GM21786 (cell line): ENCODE measurements around the gene BCL6.

Source experiments
- ATAC-seq: cut with Tn5 transposase; IDR thresholded peaks from one replicate; pipeline ENCODE4 v1.9.1; 2021; ENCODE audit not compliant: unreplicated experiment

The BCL6 gene

DNA sequence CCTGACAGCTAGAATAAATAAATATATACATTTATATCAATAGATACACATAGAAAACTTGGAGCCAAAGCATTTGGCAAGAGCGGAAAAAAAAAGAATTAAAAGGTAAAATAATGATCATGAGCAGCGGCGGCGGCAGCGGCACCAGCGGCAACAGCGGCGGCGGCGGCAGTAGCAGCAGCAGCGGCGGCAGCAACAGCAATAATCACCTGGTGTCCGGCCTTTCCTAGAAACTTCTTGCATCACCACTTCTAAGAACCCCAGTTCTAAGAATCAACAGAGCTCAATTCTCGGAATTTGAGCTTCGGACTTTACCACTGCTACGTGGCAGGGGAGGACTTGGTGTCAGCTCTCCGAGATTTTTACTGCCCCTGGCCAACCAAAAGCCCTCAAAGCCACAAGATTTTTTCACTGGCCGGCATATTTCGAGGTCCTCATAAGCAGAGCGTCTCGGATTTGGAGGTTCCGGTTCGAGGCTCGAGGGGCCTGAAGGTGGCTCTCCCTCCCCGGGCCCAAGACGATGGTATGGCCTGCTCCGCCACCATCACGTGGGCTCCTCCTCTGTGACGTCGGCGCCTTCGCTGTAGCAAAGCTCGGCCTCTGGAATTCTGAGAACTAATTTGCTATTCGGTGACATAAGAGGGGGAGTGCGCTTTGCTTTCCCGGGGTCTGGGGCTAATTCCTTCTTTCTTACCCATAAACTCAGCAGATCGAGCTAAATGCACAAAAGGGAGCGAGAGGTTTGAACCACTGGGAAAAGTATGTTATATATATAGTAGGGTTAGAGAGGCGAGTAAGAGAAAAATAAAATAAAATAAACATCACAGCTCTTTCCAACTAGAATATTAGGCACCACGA is at the start of gene BCL6:
TSS of gene BCL6 (minus strand) at position 268 of the 858 bp plus-strand sequence. CDS start 11,775 bp downstream, outside the sequence.
- ATAC-seq, result peak; percentile 66

DNA sequence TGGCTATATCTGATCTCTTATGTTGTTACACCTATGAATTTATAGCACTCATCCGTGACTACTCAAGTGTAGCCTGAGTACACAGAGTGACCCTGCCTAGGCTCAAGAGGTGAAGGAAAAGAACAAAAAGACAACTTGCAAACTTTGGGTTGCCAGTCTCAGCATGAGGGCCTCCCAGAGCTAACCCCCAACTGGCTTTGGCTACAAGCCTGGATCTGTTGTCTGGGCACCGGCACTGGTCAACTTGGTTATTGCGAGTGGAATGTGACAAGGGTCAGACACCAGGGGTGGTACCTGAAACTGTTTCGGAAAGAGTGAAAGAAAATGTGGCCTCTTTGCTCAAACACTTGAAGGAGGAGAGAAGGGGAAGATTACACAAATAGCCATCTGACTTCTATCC is 49.5 kb upstream of the BCL6 start:
- no peak for ATAC-seq

DNA sequence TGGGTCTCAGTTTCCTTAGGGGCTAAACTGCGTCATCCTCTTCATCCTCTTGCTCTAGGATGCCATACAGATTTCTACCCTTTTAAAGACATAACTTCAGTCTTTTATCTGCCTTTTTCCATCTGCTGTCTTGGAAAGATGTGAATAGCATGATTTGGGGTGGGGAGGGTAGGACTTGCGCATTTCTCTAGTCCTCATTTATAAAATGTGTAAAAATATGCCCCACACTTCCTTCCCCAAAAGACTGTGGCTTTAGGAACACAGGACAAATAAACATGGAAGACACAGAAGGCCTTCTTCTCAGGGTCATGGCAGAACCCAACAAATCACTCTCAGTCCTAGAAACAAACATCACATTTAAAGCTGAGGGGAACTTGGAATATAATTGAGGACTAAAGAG is 48.4 kb upstream of the BCL6 start:
- ATAC-seq, result no peak

DNA sequence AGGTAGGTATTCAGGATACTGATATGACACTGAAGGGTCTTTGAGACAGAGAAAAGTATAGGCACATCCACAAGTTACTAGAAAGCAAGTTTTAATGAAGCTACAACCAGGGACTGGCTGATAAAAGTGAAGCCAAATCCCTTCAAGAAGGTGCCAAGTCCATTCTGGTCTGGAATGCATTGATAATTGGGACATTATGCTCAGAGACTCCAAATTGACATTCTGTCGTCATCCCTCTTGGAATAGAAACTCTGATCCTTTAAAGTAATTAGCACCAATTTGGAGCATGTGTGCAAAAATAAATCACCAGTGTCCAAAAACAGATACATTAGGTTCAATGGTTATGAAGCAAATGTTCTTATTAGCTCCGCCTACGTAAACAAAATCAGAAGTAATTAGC is 47.3 kb upstream of the BCL6 start:
- no peak for ATAC-seq

DNA sequence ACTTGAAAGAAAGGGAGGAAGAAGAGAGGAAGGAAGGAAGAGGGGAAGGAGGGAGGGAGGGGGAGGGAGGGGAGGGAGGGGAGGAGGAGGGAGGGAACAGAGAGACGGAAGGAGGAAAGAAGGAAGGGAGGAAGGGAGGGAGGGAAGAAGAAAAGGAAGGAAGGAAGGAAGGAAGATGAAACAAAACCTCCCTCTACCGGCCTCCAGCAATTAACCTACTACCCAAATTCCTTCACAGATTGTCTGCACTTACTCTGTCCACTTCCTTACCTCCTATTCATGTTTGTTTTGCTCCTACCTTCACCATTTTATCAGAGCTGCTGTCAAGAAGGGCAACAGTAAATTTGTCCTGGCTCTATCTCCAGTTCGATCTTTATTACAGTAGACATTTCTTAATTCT is 44.6 kb upstream of the BCL6 start:
- no peak for ATAC-seq

DNA sequence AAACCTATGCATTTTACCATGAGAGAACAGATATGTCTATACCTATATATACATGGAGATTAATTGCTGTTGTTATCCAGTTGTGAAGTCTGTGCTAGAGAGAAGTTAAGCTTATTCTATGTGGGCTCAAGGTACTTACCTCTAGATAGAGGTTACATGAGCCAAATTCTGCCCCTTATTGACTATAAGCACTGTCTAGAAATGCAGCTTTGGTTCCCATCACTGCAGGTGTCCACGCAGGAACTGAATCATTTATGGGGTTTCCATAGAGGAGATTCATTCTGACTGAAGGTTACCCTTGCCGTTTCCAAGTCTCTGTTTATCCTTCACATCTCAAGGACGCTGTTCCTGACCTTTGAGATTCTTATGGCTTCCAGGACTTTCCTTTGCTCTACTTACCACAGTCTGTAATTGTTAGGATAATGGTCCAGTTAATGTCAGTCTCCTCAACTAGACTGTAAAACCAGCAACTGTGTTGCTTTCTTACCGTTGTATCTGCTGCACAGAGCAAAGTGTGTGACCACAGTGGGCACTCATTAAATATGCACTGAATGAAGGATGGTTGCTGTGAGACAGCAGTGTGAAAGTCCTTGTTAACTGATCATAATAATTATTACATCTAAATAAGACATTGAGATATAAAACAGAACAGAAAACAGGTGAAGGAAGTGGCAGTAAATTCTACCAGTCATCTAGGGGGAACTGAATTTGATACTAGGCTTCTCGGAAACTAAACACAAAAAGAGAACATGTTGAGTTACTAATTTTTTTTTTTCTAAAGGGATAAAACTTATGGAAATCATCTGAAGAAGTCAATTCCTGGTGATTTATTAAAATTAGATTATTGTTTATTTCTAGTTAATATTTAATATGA is 44.0 kb upstream of the BCL6 start:
- ATAC-seq, result no peak

DNA sequence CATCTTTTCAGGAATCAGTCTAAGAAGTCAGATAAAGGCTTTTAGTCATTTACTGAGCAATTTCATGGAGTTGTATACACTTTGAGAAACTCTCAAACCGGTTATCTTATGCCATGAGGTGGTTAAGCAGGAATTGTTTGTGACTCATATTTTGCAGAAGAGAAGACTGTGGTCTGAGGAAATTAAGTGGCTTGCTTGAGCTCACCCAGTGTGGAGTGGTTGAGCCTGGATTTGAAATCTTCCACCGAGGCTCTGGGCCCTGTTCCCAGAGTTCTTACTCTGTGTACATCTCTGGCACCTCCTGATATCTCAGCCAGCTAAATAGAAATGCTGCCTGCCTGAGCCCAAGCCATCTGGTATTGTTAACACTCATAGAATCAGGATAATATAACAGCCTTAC is 37.8 kb upstream of the BCL6 start:
- ATAC-seq, result no peak

DNA sequence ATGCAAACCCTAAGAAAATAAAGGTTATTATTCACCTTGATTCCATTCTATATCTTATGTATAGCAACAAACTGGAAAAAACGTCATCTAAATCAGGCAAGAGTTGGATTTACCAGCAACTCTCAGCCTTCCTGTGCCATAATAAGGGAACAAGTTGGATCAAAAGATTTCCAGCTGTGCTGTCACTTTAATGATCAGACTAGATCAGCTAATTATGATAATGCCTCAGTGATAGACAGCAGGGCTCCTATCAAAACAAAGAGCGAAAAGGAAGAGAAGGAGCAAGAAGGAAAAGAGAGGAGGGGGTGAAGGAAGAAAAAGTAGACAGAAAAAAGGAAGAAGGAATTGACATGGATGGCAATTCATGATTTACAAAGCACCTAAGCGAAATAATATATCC is 36.7 kb upstream of the BCL6 start:
- no peak for ATAC-seq

DNA sequence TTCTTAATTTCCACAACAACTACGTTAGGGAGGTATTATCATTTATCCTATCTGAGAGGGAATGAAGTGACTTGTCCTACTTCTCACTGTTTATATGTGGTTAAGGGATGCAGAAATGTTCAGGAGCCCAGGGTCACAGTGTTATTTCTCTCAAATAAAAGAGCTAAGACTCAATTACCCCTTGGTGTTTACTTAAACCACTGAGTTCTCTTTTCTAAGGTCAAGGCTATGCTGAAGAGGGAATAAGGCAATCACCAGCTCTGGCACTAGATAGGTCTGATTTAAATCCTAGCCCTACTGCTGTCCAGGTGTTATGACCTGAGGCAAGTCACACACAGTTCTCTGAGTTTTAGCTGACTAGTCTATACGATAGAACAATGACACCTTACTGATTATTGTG is 35.7 kb upstream of the BCL6 start:
- no peak for ATAC-seq

DNA sequence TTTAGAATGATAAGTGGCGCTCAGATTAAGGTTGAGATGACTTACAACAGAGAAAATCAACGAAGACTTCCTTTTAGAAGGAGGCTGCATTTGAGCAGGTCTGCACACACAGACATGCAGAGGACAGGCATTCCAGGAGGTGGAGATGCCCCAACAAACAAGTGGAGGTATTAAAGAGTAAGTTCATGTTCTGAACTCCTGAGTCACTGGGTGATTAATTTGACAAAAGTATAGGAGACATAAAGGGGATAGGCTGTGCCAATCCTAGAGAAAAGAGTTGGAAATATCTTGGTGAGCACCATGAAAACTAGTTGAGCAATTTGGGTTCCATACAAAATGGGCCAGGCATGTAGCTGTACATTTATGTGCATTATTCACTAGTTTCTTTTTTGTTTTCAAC is 33.5 kb upstream of the BCL6 start:
- no peak for ATAC-seq

DNA sequence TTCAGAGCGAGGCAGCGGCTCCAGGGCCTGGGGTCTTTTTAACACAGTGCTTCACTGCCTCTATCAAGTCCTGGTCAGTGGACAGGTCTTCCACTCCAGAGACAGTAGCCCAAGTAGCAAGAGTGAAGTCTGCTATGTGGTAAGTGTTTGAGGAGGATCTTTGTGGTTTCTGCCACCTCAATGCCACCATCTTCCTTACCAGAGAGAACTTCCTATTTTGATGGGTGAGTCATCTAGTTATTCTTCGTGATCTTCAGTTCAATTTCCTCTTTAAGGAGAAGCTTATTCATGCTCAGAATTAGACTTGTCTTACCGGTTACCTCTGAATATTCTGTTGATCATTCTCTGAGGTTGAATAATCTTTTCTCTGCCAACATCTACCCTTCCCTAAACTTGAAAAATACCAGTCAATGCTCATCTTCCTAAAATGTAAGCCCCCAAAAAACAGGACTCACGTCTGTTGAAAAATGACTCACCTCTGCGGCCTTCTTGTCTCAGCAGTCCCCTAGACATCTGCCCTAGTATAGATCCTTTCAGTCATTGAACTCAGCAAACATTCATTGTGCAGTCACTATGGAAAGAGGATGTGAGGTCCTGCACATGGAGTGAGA is 32.2 kb upstream of the BCL6 start:
- no peak for ATAC-seq

DNA sequence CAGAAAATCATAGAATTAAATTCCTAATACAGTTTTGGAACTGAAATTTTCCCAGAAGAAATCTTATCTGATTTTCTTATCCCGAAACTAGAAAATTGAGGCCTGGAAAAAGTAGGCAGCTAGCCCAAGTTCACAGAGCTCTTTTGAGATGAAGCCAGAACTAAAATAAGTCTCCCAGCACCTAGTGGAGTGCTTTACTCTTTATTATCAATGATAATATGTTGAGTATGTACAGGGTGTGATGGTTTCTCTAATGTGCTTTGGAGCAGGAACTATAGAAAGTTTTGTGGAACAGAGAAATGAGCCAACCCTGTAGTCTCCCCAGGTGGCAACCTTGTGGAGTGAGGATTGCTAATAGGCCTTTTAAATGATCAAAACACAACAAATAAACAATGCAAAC is 30.3 kb upstream of the BCL6 start:
- no peak for ATAC-seq

DNA sequence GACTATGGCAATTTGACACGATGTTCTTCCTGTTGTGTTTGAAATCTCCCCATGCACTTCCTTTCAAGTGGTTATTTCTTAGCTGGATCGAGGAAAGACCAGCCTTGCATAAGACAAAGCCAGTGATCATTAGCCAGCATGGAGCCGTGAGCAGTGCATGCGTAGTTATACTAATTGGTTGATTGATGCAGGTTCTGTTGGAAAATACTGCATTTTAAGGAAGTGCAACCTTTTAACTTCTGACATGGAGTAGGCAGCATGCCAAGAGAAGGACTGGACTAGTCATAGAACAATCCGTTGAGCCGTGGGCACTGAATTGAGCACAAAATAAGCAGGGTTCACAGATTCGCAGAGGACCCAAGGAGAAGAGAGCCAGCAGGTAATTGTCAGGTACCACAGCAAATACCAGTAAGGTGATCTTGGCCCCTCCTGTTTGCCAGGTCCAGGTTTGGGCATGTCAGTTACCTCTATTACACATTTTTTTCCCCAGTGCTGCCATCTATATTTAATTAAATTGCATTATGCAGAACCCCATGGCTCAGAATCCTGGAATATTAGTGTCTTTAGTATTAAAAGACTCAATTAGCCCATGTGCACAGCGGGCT is 29.0 kb upstream of the BCL6 start:
- ATAC-seq, result no peak

DNA sequence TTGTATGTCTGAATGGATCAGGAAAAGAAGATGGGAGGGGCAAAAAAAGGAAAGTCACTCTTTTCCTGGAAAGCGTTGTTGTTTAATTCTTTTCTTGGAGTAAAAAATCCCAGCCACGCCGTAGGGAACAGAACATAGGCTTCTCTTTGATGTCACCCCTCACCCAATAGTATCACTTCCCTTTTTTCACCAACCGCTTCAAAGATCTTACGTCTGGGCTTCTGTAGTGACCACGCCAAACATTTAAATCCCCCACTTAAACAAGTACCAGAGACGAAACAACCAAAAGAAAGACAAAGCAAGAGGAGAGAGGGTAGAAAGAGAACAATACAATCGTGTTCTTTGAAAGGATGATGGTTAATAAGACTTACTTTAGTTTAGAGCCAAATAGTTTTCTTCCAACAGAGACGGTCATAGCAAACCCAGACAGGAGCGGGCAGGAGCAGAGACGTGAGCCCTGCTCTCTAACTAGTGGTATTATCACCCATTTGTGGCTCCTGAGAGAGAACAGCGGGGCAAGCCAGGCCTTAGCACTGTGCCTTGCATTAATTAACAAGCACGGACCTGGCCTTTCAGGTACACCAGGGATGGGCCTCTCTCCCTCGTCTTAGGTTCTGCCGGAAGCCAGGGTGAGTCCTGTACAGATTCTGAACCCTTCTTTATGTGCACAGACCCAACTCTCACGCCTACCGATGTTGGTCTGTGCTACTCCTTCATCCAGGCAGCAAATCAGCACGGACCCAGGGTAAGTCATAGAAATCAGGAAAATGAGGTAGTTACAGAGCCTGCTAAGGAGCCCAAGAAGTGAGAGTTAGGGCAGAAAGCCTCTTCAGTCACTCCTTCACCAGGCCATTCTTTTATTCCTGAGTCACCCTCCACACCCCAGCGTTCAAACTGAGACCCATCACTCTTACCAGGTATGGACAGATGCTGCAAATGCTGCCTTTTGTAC is 28.2 kb upstream of the BCL6 start:
- peak; percentile 75 for ATAC-seq

DNA sequence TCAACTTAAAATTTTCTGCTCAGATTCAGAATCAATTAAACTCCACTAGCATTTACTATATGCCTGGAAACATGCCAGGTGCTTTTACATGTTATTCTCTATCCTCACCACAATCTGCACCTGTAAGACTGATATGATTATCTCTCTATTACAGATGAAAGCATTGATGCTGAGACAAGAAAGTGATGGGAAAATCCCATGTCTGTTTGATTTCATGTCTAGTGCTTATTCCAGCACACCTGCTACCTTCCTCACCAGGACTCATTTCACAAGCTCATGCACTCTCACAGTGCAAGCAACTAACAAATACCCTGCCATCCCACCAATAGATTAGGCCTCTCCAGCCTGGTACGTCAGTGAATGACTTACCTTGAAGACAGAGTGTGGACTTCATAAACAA is 25.0 kb upstream of the BCL6 start:
- peak; percentile 50 for ATAC-seq

DNA sequence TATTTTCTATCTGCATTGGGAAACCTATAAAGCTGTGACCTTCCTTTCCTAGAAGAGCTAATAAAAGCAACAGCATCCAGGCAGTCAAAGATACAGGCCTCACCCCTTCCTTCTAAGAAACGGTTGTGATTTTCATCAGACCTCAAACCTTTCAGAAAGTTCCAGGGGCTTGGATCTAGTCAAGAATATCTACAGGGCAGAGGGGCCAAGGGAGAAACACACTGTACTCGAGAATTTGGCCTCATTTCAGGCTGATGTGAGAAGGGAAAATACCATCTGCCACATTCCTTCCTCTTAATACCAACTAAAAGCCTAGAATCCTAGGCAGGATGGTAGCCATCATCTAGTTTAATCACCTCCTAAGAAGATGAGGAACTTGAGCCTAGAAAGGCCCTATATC is 24.5 kb upstream of the BCL6 start:
- ATAC-seq, result no peak

DNA sequence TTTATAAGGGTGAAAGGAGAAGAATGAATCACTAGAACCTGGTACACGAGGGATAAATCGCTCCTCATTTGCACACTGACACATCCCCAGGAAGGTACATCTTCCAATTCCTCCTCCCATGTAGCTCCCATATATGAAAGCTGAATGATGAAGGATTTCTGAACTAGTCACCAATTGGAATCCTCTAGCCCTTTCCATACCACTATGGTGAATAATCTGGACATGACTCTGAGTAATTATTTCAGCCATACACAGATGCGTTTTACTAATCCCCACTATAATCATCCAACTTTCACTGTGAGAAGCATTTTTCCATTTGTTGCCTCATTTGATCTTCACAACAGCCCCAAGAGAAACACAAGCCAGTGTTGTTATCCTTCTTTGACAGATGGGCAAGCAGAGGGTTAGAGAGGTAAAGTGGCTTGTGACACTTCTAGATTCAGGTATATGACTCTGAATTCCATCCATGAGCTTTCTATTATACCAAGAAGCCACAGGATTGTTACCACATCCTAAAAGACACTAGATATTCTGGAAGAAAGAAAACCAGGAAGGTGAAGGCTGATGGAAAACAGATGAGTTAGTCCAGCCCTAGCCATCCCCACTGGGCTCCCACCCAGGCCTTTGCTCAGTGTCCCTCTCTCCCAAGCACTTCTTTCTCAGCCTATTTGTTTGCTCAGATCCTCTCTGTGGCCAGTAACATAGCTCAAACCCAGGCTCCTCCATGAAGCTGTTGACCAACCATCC is 22.2 kb upstream of the BCL6 start:
- no peak for ATAC-seq

DNA sequence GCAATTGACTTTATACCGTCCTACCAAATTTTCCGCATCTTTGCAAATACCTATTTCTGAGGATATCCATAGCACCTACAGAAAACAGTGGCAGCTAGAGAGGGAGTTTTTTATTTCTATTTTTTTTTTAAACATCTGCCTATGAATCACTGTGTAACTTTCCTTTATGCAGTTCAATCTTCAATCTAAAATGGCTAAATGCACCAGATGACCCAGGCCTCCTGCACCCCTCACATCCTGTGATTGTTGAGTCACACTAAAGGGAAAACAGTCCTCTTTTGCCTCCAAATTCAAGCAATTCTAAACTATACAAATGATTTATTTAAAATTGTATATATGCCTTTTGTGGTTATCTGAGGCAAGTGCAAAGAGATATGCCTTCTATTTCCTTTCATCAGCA is 20.1 kb upstream of the BCL6 start:
- ATAC-seq, result no peak

DNA sequence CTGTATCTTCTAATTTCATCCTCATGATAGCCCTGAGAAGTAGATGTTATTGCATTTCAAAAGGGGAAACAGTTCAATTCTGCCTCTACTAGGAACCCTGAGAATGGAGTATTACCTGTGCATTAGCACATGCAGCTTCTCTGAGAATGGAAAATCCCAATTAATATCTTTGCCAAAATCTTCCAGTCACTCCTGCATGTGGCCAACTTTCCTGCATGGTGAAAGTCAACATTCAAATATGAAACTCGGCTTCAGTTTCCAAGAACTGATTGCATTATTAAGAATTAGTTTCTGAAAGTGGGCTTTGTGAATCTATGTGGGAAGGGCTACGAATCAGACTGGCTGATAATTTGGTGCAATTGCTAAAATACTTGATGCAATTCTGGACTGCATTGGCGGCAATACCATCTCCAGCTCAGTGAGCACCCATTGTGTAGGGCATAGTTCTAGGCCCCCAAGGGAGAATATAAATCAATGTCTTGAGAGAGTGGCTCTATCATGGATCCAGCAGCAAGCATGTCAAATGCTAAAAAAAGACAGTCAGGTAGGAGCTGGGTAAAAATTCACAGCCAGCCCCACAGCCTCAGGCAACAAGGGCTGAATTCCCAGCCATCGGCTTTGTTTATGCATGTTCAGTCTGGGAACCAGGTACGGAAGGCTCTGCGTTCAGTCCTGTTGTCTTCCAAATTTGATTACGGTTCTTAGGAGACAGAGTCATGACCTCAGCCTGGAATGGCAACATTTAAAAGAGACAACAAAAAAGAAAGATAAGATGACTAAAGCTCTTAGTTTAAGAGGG is 18.8 kb upstream of the BCL6 start:
- ATAC-seq, result no peak
